ENCODE measurements around the gene TMEM259. TPM values are rescaled to one million over a fixed set of nuclear protein-coding genes. Genes with fewer than 3 reads are reported as not detected.

TMEM259 gene
- total and polyA plus RNA-seq, 2 of the 13 experiments (the other 11 are each of a cell fraction or from before 2014, with no cell fraction given): 64.7 to 164 TPM

DNA sequence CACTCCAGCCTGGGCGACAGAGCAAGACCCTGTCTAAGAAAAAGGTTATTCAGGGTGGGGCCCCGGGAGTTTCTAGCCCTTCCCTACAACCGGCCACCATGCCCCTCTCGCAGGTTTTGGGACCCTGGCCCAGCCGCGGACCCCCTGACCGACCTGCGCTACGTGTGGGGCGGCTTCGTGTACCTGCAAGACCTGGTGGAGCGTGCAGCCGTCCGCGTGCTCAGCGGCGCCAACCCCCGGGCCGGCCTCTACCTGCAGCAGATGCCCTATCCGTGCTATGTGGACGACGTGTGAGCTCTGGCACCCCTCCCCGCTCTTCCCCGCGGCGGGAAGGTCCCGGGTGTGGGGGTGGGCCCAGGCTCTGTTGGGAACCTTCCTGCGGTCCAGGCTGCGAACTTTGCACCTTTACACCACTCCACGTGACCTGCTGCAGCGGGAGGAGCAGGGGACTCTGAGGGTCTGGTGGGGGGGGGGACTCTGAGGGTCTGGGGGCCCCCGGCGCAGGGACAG, 25.2 kb upstream of the TMEM259 start:
- no peaks in the 10 kb centered on the region for H3K27me3 ChIP-seq (ENCODE audit: control insufficient read depth in 1 of 2, insufficient read depth in 2 of 2, low read length in 2 of 2)
- peaks cover 40% of the 10 kb centered on the region for H3K4me1 ChIP-seq (ENCODE audit: insufficient read depth, low read length)
- H3K36me3 ChIP-seq (replicated peaks in 1 of 2; ENCODE audit: control insufficient read depth in 1 of 2, insufficient read depth in 2 of 2, low read length in 2 of 2): no peaks in the 10 kb centered on the region
- FAIRE-seq (no peak), ATAC-seq (peak; percentile 23), DNase-seq (ENCODE audit: low spot score) (peak; percentile 60)
- ChIA-PET POLR2A (interaction anchor here (2.6 kb wide), 1 partner anchor 19 kb away, joined by 18 read pairs; the partner anchor contains the start of gene CNN2), CTCF (ENCODE audit: low intra/inter-chr PET ratio, low total read pairs) (no interaction called here)
- intact Hi-C loops (cut with micrococcal nuclease; ENCODE audit: unreplicated experiment): no loop called here
- H3K79me2 ChIP-seq (ENCODE audit: insufficient read depth, low read length): no peaks in the 10 kb centered on the region
- H3K4me2 ChIP-seq (ENCODE audit: low read depth, low read length): peak overlapping the region; percentile 33
- H4K20me1 ChIP-seq (ENCODE audit: insufficient read depth, low read length): no peaks in the 10 kb centered on the region
- peak overlapping the region in 1 of 3 experiments; percentile 16; a peak in 1 of 6 replicates for H3K4me3 ChIP-seq (replicated peaks in 1 of 3; ENCODE audit: insufficient read depth in 1 of 3, low read depth in 2 of 3, low read length in 3 of 3)
- no TSS peak for BruUV-seq (replicated peaks)
- no peaks in the 10 kb centered on the region for H3K9me3 ChIP-seq (ENCODE audit: low read length)
- peak overlapping the region; percentile 42 for H3K27ac ChIP-seq (ENCODE audit: extremely low read length, insufficient read depth, low read length)
- WGBS (ENCODE audit: low lambda C conversion rate): 37% methylated on average over 3 of the region's 33 CpGs
- H3K9ac ChIP-seq (ENCODE audit: insufficient read depth, low read depth, low read length): no peak overlapping the region; the same call in 1 of the 2 replicates
- in situ Hi-C loops (cut with HindIII; ENCODE audit: extremely low pct_ligation_motif_present, low pct_unique_long_range_greater_than_20kb): no loop called here
- no peak overlapping the region for H2AFZ ChIP-seq (ENCODE audit: low read length)
- no peak for TF ChIP-seq ZFP36 (IDR thresholded peaks at IDR 0.05; ENCODE audit: borderline replicate concordance, low read depth, low read length, partially characterized antibody)
- TF ChIP-seq PCBP2 (optimal IDR thresholded peaks at IDR 0.05; ENCODE audit: low read depth, low read length, poor library complexity, severe bottlenecking): no peak
- peak; percentile 28; the same call in 1 of the 2 replicates for TF ChIP-seq ZNF609 (CRISPR knock-in tag; IDR thresholded peaks at IDR 0.05; ENCODE audit: borderline replicate concordance)
- TF ChIP-seq ZNF446 (CRISPR knock-in tag; IDR thresholded peaks at IDR 0.05): peak; percentile 79; the same call in 1 of the 2 replicates
- TF ChIP-seq, protein P1, sequence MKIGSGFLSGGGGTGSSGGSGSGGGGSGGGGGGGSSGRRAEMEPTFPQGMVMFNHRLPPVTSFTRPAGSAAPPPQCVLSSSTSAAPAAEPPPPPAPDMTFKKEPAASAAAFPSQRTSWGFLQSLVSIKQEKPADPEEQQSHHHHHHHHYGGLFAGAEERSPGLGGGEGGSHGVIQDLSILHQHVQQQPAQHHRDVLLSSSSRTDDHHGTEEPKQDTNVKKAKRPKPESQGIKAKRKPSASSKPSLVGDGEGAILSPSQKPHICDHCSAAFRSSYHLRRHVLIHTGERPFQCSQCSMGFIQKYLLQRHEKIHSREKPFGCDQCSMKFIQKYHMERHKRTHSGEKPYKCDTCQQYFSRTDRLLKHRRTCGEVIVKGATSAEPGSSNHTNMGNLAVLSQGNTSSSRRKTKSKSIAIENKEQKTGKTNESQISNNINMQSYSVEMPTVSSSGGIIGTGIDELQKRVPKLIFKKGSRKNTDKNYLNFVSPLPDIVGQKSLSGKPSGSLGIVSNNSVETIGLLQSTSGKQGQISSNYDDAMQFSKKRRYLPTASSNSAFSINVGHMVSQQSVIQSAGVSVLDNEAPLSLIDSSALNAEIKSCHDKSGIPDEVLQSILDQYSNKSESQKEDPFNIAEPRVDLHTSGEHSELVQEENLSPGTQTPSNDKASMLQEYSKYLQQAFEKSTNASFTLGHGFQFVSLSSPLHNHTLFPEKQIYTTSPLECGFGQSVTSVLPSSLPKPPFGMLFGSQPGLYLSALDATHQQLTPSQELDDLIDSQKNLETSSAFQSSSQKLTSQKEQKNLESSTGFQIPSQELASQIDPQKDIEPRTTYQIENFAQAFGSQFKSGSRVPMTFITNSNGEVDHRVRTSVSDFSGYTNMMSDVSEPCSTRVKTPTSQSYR (CRISPR knock-in tag; IDR thresholded peaks at IDR 0.05; ENCODE audit: borderline replicate concordance): peak; percentile 83
- TF ChIP-seq MIER2 (CRISPR knock-in tag; IDR thresholded peaks at IDR 0.05): 0 out of 2 replicates have a peak, but pooled peaks have one; percentile 12
- TF ChIP-seq TCF7L2 (IDR thresholded peaks at IDR 0.05; ENCODE audit: low read depth, low read length): no peak
- TF ChIP-seq NKX3-1 (CRISPR knock-in tag; IDR thresholded peaks at IDR 0.05): peak; percentile 56; the same call in 1 of the 2 replicates
- TF ChIP-seq NONO (IDR thresholded peaks at IDR 0.05): no peak
- TF ChIP-seq NONO (CRISPR knock-in tag; conservative IDR thresholded peaks at IDR 0.05): peak; percentile 62; the same call in 1 of the 2 replicates
- TF ChIP-seq ZKSCAN5 (CRISPR knock-in tag; IDR thresholded peaks at IDR 0.05): no peak
- TF ChIP-seq ARID2 (CRISPR knock-in tag; IDR thresholded peaks at IDR 0.05; ENCODE audit: borderline replicate concordance): no peak
- TF ChIP-seq, protein P2, sequence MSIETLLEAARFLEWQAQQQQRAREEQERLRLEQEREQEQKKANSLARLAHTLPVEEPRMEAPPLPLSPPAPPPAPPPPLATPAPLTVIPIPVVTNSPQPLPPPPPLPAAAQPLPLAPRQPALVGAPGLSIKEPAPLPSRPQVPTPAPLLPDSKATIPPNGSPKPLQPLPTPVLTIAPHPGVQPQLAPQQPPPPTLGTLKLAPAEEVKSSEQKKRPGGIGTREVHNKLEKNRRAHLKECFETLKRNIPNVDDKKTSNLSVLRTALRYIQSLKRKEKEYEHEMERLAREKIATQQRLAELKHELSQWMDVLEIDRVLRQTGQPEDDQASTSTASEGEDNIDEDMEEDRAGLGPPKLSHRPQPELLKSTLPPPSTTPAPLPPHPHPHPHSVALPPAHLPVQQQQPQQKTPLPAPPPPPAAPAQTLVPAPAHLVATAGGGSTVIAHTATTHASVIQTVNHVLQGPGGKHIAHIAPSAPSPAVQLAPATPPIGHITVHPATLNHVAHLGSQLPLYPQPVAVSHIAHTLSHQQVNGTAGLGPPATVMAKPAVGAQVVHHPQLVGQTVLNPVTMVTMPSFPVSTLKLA (IDR thresholded peaks at IDR 0.05): no peak

Data from HepG2 (cell line).